ENCODE results near the gene STAB2.
"Not testable (repeated sequence)": the region's sequence is repeated elsewhere in the genome, so short reads cannot be mapped to it uniquely, and the experiment has no call there.

STAB2 gene

GRCh38 chr12:103805655-103806360 lies 218.7 kb downstream of the STAB2 start:
- in situ Hi-C loops (cut with MboI; ENCODE audit: low sequenced_read_pairs): no loop called here

GRCh38 chr12:103806803-103807202 lies 219.7 kb downstream of the STAB2 start:
- in situ Hi-C loops (cut with MboI; ENCODE audit: low sequenced_read_pairs): no loop called here

- in situ Hi-C loops (cut with MboI; ENCODE audit: low sequenced_read_pairs): no loop called here
Observed at GRCh38 chr12:103807561-103808238, 220.6 kb downstream of the STAB2 start.

- in situ Hi-C loops (cut with MboI; ENCODE audit: low sequenced_read_pairs): no loop called here
Observed at GRCh38 chr12:103808239-103808880, 221.3 kb downstream of the STAB2 start.

- in situ Hi-C loops (cut with MboI; ENCODE audit: low sequenced_read_pairs): no loop called here
Observed at GRCh38 chr12:103809154-103809553, 222.1 kb downstream of the STAB2 start.

GRCh38 chr12:103809639-103810038 lies 222.6 kb downstream of the STAB2 start:
- in situ Hi-C loops (cut with MboI; ENCODE audit: low sequenced_read_pairs): not testable (repeated sequence)

- in situ Hi-C loops (cut with MboI; ENCODE audit: low sequenced_read_pairs): no loop called here
Observed at GRCh38 chr12:103810111-103810510, 223.0 kb downstream of the STAB2 start.

- in situ Hi-C loops (cut with MboI; ENCODE audit: low sequenced_read_pairs): no loop called here
Observed at GRCh38 chr12:103811791-103812190, 224.7 kb downstream of the STAB2 start.

GRCh38 chr12:103812789-103813188 lies 225.7 kb downstream of the STAB2 start:
- in situ Hi-C loops (cut with MboI; ENCODE audit: low sequenced_read_pairs): no loop called here

- in situ Hi-C loops (cut with MboI; ENCODE audit: low sequenced_read_pairs): no loop called here
Observed at GRCh38 chr12:103813426-103813825, 226.4 kb downstream of the STAB2 start.

- in situ Hi-C loops (cut with MboI; ENCODE audit: low sequenced_read_pairs): no loop called here
Observed at GRCh38 chr12:103813949-103814348, 226.9 kb downstream of the STAB2 start.

- in situ Hi-C loops (cut with MboI; ENCODE audit: low sequenced_read_pairs): no loop called here
Observed at GRCh38 chr12:103814436-103814835, 227.4 kb downstream of the STAB2 start.
